ENCODE measurements around the gene UBE2J2. TPM values are rescaled to one million over a fixed set of nuclear protein-coding genes. Genes with fewer than 3 reads are reported as not detected.

The UBE2J2 gene
- total RNA-seq, 1 experiment from 2014 or later = 54.2 TPM

- peaks cover 16% of the 10 kb centered on the region for H3F3A ChIP-seq (ENCODE audit: insufficient read depth, low read depth)
- intact Hi-C loops (cut with micrococcal nuclease; ENCODE audit: unreplicated experiment) = no loop called here
- no peak for DNase-seq
- no peak overlapping the region for H3K27ac ChIP-seq
- no peaks in the 10 kb centered on the region for H3K36me3 ChIP-seq (ENCODE audit: low read depth)
- no peak overlapping the region for H3K4me3 ChIP-seq
- CTCF ChIA-PET = no interaction called here
- peaks cover 6% of the 10 kb centered on the region; the same call in 1 of the 2 replicates for H4K20me1 ChIP-seq (ENCODE audit: insufficient read depth)
- POLR2A ChIA-PET (ENCODE audit: unreplicated experiment) = interaction anchor here (0.9 kb wide), 1 partner anchor 105 kb away, joined by 3 read pairs; no protein-coding TSS in a partner anchor
- no peaks in the 10 kb centered on the region for H3K79me2 ChIP-seq (ENCODE audit: low read depth)
- BruUV-seq (replicated peaks) = no TSS peak
- no peak overlapping the region for H3K4me2 ChIP-seq
- no peaks in the 10 kb centered on the region for H3K4me1 ChIP-seq (replicated peaks; ENCODE audit: insufficient read depth)
- H3K27me3 ChIP-seq (ENCODE audit: insufficient read depth, low read depth) = no peaks in the 10 kb centered on the region
- no peaks in the 10 kb centered on the region for H3K9me2 ChIP-seq (ENCODE audit: insufficient read depth)
- TF ChIP-seq, protein P1, sequence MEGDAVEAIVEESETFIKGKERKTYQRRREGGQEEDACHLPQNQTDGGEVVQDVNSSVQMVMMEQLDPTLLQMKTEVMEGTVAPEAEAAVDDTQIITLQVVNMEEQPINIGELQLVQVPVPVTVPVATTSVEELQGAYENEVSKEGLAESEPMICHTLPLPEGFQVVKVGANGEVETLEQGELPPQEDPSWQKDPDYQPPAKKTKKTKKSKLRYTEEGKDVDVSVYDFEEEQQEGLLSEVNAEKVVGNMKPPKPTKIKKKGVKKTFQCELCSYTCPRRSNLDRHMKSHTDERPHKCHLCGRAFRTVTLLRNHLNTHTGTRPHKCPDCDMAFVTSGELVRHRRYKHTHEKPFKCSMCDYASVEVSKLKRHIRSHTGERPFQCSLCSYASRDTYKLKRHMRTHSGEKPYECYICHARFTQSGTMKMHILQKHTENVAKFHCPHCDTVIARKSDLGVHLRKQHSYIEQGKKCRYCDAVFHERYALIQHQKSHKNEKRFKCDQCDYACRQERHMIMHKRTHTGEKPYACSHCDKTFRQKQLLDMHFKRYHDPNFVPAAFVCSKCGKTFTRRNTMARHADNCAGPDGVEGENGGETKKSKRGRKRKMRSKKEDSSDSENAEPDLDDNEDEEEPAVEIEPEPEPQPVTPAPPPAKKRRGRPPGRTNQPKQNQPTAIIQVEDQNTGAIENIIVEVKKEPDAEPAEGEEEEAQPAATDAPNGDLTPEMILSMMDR (conservative IDR thresholded peaks at IDR 0.05) = no peak
- no peak for TF ChIP-seq EZH2 (IDR thresholded peaks at IDR 0.05; ENCODE audit: low read depth)
- no peak overlapping the region for H2AFZ ChIP-seq
- H3K9me3 ChIP-seq (ENCODE audit: insufficient read depth, low read depth) = no peaks in the 10 kb centered on the region
Measured at GRCh38 chr1:1254667-1254998, 19.0 kb downstream of the UBE2J2 start.

GRCh38 chr1:1253972-1254666 is 19.5 kb downstream of the UBE2J2 start:
- intact Hi-C loops (cut with micrococcal nuclease; ENCODE audit: unreplicated experiment) = no loop called here
- H3K36me3 ChIP-seq (ENCODE audit: low read depth) = no peaks in the 10 kb centered on the region
- no peaks in the 10 kb centered on the region for H3K79me2 ChIP-seq (ENCODE audit: low read depth)
- CTCF ChIA-PET = no interaction called here
- no peak for DNase-seq
- no peak overlapping the region for H3K4me2 ChIP-seq
- H3K27ac ChIP-seq = no peak overlapping the region
- POLR2A ChIA-PET (ENCODE audit: unreplicated experiment) = interaction anchor here (0.9 kb wide), 1 partner anchor 104 kb away, joined by 3 read pairs; no protein-coding TSS in a partner anchor
- H3K4me1 ChIP-seq (replicated peaks; ENCODE audit: insufficient read depth) = no peaks in the 10 kb centered on the region
- H4K20me1 ChIP-seq (ENCODE audit: insufficient read depth) = peaks cover 6% of the 10 kb centered on the region; the same call in 1 of the 2 replicates
- no peak for TF ChIP-seq EZH2 (IDR thresholded peaks at IDR 0.05; ENCODE audit: low read depth)
- TF ChIP-seq, protein P1 (conservative IDR thresholded peaks at IDR 0.05) = no peak
- H3K9me3 ChIP-seq (ENCODE audit: insufficient read depth, low read depth) = no peaks in the 10 kb centered on the region
- H3K9me2 ChIP-seq (ENCODE audit: insufficient read depth) = no peaks in the 10 kb centered on the region
- H3K27me3 ChIP-seq (ENCODE audit: insufficient read depth, low read depth) = no peaks in the 10 kb centered on the region
- no peak overlapping the region for H2AFZ ChIP-seq
- peaks cover 16% of the 10 kb centered on the region for H3F3A ChIP-seq (ENCODE audit: insufficient read depth, low read depth)
- no TSS peak for BruUV-seq (replicated peaks)
- H3K4me3 ChIP-seq = no peak overlapping the region

GRCh38 chr1:1253314-1253713 is 20.3 kb downstream of the UBE2J2 start:
- Histone ChIP-seq H3K4me2 (no peak overlapping the region), H2AFZ (no peak overlapping the region), H4K20me1 (ENCODE audit: insufficient read depth) (peaks cover 6% of the 10 kb centered on the region; the same call in 1 of the 2 replicates), H3K27ac (no peak overlapping the region), H3K36me3 (ENCODE audit: low read depth) (no peaks in the 10 kb centered on the region), H3K27me3 (ENCODE audit: insufficient read depth, low read depth) (no peaks in the 10 kb centered on the region), H3K9me2 (ENCODE audit: insufficient read depth) (no peaks in the 10 kb centered on the region), H3K79me2 (ENCODE audit: low read depth) (no peaks in the 10 kb centered on the region), H3K9me3 (ENCODE audit: insufficient read depth, low read depth) (no peaks in the 10 kb centered on the region), H3K4me1 (replicated peaks; ENCODE audit: insufficient read depth) (no peaks in the 10 kb centered on the region), H3K4me3 (no peak overlapping the region), H3F3A (ENCODE audit: insufficient read depth, low read depth) (peaks cover 16% of the 10 kb centered on the region)
- intact Hi-C loops (cut with micrococcal nuclease; ENCODE audit: unreplicated experiment) = no loop called here
- ChIA-PET CTCF (no interaction called here), POLR2A (ENCODE audit: unreplicated experiment) (no interaction called here)
- TF ChIP-seq, protein P1 (conservative IDR thresholded peaks at IDR 0.05) = no peak
- no peak for TF ChIP-seq EZH2 (IDR thresholded peaks at IDR 0.05; ENCODE audit: low read depth)
- BruUV-seq (replicated peaks) = no TSS peak
- DNase-seq = no peak

Measured in PC-9 (cell line).